GM13976 (cell line): Measurements from ENCODE around the gene GPR141.
"Not testable (repeated sequence)": the region's sequence is repeated elsewhere in the genome, so short reads cannot be mapped to it uniquely, and the experiment has no call there.

Experiments
- DNase-seq: peaks from one replicate; pipeline ENCODE4 v3.0.0; 2012; ENCODE audit warnings: low spot score
- in situ Hi-C: fragments of 300-500 bp; cut with MboI; formaldehyde crosslinking; loops from one replicate; pipeline ENCODE4 v1.12.0; 2022; ENCODE audit warnings: low sequenced_read_pairs, mixed read lengths, inconsistent platforms; ENCODE audit not compliant: unreplicated experiment
- TF ChIP-seq, protein P1 (sequence below): IDR thresholded peaks from 2 replicates; pipeline ENCODE4 v1.5.1; 2012; ENCODE audit warnings: borderline replicate concordance, mild to moderate bottlenecking; ENCODE audit not compliant: insufficient read depth; ENCODE audit errors: extremely low read depth, missing control alignments, control extremely low read depth

GPR141 gene

DNA sequence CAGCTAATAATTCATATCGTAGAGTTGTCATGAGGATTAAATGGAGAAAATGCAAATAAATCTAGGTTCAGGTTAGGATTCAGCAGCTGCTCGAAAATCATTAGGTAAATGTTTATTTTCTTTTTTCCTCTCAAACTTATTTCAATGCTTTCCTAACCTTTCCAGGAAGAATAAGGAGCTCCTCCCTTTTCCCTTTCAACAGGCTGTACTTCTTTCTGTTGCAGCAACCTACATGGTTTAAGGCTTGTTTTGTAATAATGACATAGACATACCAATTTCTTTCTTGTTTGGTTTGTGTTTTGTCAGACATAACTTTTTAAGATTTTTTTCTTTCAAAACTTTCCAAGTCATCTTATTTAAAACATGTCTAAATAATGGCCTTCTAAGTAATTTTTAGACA lies 18.2 kb downstream of the GPR141 start:
- DNase-seq: no peak
- in situ Hi-C loops: no loop called here
- TF ChIP-seq, protein P1, sequence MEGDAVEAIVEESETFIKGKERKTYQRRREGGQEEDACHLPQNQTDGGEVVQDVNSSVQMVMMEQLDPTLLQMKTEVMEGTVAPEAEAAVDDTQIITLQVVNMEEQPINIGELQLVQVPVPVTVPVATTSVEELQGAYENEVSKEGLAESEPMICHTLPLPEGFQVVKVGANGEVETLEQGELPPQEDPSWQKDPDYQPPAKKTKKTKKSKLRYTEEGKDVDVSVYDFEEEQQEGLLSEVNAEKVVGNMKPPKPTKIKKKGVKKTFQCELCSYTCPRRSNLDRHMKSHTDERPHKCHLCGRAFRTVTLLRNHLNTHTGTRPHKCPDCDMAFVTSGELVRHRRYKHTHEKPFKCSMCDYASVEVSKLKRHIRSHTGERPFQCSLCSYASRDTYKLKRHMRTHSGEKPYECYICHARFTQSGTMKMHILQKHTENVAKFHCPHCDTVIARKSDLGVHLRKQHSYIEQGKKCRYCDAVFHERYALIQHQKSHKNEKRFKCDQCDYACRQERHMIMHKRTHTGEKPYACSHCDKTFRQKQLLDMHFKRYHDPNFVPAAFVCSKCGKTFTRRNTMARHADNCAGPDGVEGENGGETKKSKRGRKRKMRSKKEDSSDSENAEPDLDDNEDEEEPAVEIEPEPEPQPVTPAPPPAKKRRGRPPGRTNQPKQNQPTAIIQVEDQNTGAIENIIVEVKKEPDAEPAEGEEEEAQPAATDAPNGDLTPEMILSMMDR: no peak

DNA sequence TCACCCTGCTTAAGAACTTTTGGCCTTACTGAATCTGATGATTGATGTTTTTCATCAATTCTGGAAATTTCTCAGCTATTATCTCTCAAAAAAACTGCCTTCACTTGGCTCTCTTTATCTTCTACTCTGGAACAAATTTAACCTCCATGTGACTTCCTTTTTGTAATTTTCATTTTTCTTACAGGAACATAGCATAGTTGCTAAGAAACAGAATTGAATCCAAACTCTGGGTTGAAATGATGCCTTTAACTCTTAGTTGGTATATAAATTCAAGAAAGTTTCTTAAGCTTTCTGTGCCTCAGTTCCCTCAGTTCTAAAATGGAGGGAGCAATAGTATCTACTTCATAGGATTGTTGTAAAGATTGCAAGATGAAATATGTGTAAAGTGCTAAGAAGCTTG lies 19.8 kb downstream of the GPR141 start:
- DNase-seq: no peak
- TF ChIP-seq, protein P1: no peak
- in situ Hi-C loops: no loop called here

DNA sequence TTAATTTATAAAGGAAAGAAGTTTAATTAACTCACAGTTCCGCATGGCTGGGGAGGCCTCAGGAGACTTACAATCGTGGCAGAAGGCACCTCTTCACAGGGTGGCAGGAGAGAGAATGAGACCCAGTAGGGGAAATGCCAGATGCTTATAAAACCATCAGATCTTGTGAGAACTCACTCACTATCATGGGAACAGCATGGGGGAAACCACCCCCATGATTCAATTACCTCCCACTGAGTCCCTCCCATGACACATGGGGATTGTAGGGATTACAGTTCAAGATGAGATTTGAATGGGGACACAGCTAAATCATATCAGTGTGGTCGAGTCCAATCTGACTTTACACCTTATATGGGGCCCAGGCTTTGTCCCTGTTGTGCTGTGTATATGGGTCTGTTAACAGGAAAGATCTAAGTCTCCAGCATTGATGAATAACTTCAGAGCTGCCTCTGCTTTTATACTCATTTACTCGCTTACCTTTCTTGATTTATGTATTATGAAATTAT lies 20.8 kb downstream of the GPR141 start:
- in situ Hi-C loops, DNase-seq: not testable (repeated sequence)

DNA sequence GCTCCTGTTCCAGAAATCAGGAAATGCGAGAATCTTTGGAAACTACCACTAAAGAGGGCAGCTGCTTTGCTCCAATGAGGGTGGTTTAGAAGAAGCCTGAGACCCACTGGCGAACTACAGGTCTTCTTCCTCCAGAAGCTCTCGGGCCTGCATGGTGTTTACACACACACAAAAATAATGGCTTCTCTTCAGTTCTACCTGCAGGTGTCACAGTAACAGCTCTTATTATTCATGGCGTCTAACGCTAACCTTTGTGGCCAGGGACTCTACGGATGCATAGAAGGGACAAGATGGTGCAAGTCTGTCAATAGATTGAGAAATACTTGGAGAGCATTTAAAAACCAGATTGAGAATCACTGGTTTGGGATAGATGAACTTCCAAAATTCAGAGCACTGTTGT lies 22.4 kb downstream of the GPR141 start:
- DNase-seq: no peak
- in situ Hi-C loops: no loop called here
- TF ChIP-seq, protein P1: no peak

DNA sequence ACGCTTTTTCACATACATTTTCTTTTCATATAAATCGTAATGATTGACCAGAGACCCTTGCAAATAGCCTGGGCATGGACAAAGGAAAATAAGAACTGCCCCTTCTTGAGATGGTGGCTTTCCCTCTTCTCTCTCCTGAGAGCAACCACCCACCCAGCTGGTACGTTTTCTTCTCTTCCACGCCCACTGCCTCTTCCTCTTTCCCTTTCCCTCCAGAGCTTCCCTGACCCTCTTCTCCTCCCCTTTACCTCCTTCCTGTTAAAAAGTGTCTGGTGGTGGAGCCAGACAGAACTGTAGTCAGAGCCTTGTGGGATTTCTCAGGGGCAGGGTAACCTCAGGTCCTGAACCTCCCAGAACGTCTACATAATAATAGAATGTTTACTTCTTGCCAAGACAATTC lies 23.2 kb downstream of the GPR141 start:
- DNase-seq: no peak
- TF ChIP-seq, protein P1: no peak
- in situ Hi-C loops: no loop called here

DNA sequence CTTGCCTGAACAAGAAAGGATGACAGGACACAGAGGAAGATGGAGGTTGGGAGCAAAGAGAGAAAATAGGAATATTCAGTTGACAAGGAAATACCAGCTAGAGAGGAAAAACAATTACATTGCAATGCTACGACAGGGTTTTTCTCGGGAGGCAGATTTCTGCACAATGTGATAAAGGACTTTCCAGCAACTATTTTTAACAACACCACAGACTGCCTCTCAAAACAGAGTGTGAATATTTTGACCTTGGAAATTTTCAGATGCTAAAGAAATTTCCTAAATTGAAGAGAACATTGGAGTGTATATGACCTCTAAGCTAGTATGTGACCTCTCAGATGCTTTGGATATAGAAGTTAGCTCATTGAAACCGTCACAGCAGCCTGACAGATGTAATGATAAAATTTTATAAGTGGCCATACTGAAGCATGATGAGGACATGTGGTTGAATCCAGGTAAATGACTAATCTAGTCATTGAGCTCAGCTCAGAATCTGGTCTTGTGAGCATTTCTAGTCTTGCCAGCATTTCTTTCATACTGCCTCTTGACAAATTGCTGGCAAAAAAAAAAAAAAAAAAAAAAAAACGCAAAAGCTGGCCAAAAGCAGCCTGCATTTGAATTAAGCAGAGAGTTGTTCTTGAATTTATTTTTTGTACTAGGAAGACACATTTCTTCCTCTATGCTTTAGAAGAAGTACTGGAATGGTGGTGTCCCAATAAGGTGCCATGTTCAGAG lies 24.4 kb downstream of the GPR141 start:
- no peak for DNase-seq
- TF ChIP-seq, protein P1: no peak
- in situ Hi-C loops: no loop called here

DNA sequence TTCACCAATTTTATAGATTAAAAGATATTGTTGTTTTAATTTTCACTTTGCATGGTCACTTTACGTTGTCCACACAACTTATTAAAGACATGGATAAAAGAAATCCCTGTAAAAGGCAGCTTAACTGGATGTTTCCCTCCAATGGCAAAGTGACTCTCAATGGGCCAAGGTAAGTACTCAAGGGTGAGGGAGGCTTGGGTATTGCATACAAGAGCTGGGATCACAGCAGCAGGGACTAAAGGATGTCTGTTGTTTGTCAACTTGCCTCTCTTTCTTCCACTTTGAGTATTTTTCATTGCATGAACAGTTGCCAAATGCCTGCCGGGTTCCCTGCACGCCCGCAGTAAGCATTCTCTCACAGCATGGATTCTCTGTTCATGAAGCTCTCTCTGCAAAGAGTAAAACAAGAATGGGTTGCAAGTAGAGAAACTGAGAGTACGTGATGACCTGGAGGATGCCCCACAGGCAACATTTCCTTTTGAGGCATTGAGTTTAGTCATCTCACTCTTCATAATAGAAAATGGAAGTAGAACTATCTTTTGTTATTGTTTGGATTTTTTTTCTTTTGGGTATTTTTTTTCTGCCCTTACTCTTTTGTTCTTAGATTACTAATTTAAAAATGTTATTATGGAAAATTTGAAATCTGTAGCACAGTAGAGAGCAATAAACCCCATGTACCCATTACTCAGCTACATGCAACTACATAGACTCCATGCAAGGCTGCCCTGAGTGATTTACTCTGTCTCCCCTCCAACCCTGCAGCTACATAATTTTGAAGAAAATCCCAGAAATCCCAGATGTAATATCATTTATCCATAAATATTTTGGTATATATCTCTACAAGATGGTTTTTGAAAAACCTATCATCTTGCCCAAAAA lies 26.3 kb downstream of the GPR141 start:
- TF ChIP-seq, protein P1: no peak
- in situ Hi-C loops: no loop called here
- DNase-seq: peak; percentile 51
